Stimulated activated CD8-positive, alpha-beta memory T cell treated with anti-CD3 and anti-CD28 coated beads, Interleukin-4, amount 100 ng/mL, for 24 hours (primary cell): ENCODE measurements around the gene MGMT.

Source experiments
- DNase-seq: peaks from one replicate; pipeline ENCODE4 v3.0.0-alpha.2; 2020; ENCODE audit warnings: low read depth

The MGMT gene

GRCh38 chr10:129495256-129495655 is 28.2 kb downstream of the MGMT start:
- no peak for DNase-seq

- no peak for DNase-seq
Observed at GRCh38 chr10:129495698-129496097, 28.7 kb downstream of the MGMT start.

- no peak for DNase-seq
Observed at GRCh38 chr10:129497013-129497412, 30.0 kb downstream of the MGMT start.

- DNase-seq = no peak
Observed at GRCh38 chr10:129498680-129499079, 31.6 kb downstream of the MGMT start.

- DNase-seq = no peak
Observed at GRCh38 chr10:129500617-129501339, 33.7 kb downstream of the MGMT start.

GRCh38 chr10:129501652-129502436 is 34.8 kb downstream of the MGMT start:
- DNase-seq = no peak

GRCh38 chr10:129502448-129502847 is 35.4 kb downstream of the MGMT start:
- DNase-seq = no peak

GRCh38 chr10:129505500-129506075 is 38.5 kb downstream of the MGMT start:
- DNase-seq = no peak

- no peak for DNase-seq
Observed at GRCh38 chr10:129506101-129506797, 39.2 kb downstream of the MGMT start.

- DNase-seq = no peak
Observed at GRCh38 chr10:129507216-129507889, 40.3 kb downstream of the MGMT start.

- no peak for DNase-seq
Observed at GRCh38 chr10:129509155-129509554, 42.1 kb downstream of the MGMT start.

- DNase-seq = no peak
Observed at GRCh38 chr10:129509835-129510234, 42.8 kb downstream of the MGMT start.

GRCh38 chr10:129511086-129511485 is 44.0 kb downstream of the MGMT start:
- no peak for DNase-seq

GRCh38 chr10:129511758-129512157 is 44.7 kb downstream of the MGMT start:
- DNase-seq = no peak

- no peak for DNase-seq
Observed at GRCh38 chr10:129513312-129513711, 46.3 kb downstream of the MGMT start.

GRCh38 chr10:129514568-129515451 is 47.8 kb downstream of the MGMT start:
- no peak for DNase-seq

- DNase-seq = no peak
Observed at GRCh38 chr10:129516846-129517679, 50.0 kb downstream of the MGMT start.

GRCh38 chr10:129517680-129518057 is 50.6 kb downstream of the MGMT start:
- DNase-seq = no peak

- no peak for DNase-seq
Observed at GRCh38 chr10:129518793-129519192, 51.8 kb downstream of the MGMT start.

- no peak for DNase-seq
Observed at GRCh38 chr10:129520440-129521080, 53.5 kb downstream of the MGMT start.
